NK-92 treated with Interleukin-12 subunit alpha and Interleukin-12 subunit beta, amount 100 ng/mL, for 24 hours (cell line): Measurements from ENCODE around the gene TTK.

Source experiments
- DNase-seq: peaks from one replicate; lab custom pipeline; 2025; lab: John Stamatoyannopoulos, UW

TTK gene

DNA sequence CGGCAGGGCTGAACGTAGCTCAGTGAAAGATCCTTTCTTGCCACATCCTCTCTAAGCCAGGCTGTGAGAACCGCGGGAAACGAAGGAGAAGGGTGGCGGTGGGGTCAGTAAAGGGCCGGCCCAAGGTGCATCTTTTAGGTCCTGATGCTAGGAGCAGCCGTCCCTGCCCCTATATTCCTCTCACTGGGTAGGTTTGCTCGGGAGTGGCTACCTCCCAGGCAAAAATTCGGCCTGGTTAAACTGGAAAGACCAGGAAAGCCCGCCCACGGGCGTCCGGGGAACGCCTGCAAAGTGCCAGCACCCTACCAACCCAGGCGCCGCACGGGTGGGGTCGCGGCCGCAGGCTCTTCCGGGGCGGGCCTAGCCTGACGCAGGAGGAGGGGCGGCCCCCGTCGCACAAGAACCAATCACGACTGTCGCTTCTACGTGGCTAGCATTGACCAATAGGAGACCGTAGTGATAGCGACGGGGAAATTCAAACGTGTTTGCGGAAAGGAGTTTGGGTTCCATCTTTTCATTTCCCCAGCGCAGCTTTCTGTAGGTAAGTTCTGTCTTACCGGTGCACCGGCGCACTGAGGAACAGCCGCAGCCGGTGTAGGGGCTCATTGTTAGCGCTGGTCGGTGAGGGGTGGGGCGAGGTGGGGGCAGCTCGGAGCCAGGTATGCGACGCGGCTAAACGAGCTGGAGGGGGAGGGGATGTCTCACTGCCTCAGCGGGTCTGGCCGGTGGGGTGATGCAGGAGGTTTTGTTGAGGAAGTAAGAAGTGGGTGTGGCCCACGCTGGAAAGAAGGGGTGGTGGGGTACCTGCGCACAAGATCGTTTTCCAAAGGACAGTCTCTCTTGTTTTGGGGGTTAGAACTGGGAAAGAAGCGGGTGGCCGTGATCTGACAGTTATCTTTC lies at the start of gene TTK:
TTK (plus strand) TSS at position 477 of the 900 bp plus-strand sequence. CDS start 1,195 bp downstream, outside the sequence.
- DNase-seq = peak; percentile 86

DNA sequence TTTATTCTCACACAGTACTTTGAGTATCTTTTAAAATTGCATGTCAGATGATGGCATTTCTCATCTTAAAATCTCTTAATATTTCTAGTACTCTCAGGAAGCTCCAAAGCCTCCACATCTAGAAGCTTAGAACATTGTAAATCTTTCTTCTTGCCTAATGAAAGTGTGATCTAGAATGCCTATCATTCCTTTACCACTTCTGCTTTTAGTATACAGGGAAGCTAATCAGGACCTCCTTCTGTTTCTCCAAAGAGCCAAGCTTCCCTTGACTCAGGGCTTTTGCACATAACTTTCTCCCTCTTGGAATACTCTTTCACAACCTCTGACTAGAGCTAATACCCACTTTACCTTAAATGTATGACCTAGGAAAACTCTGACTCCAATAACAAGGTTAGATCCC lies 49.6 kb upstream of the TTK start:
- DNase-seq = no peak

DNA sequence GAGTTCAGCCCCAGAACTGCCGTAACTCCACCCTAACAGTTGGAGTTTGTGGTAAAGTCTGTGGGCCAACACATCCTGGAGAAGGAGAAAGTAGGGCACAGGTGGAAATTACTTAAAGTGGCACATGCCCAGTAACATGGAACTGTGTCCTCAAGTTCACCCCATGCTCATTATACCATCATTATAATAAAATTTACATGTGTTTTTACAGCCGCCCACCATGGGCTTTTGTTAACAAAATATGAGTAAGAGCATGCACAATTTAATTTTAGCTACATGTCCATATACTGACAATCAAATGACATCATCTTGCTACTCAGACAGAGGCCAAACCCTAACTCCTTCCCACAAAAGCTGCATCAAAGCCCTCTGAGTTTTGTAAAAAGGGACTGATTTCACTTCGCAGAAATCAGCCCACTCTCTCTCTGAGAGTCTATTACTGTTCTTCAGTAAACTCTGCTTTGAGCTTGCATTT lies 39.8 kb upstream of the TTK start:
- DNase-seq = no peak

DNA sequence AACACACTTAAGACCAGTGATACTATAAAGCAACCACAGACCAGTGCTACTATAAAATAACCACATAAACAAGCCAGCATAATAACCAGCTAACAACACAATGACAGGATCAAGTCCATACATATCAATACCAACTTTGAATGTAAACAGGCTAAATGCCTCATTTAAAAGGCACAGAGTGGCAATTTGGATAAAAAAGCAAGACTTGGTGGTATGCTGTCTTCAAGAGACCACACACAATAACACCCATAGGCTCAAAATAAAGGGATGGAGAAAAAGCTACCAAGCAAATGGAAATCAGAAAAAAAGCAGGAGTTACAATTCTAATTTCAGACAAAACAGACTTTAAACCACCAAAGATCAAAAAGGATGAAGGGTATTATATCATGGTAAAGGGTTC lies 37.3 kb upstream of the TTK start:
- DNase-seq = no peak

DNA sequence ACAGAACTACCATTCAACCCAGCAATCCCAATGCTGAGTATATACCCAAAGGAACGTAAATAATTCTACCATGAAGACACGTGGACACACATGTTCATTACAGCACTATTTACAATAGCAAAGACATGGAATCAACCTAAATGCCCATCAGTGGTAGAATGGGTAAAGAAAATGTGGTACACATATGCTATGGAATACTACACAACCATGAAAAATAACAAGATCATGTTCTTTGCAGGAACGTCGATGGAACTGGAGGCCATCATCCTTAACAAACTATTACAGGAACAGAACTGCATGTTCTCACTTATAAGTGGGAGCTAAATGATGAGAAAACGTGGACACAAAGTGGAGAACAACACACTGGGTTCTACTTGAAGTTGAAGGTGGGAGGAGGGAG lies 34.7 kb upstream of the TTK start:
- DNase-seq = no peak

DNA sequence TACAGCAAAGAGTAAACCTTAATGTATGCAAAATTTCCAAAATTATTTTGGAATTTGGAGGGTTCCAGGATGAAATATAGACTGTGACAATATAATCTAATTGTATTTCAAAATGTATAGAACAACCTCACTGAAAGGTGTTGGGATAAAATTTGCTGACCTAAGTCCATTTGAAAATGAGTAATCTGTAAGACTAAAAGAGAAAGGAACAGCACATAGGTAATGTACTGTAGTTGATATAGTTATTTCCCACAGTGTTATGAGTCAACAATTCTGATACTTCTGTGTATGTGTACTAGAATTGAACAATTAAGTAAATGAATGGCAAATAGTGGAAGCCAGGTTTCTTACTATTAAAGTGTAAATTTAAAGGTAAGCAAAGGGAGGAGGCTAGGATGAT lies 33.3 kb upstream of the TTK start:
- no peak for DNase-seq

DNA sequence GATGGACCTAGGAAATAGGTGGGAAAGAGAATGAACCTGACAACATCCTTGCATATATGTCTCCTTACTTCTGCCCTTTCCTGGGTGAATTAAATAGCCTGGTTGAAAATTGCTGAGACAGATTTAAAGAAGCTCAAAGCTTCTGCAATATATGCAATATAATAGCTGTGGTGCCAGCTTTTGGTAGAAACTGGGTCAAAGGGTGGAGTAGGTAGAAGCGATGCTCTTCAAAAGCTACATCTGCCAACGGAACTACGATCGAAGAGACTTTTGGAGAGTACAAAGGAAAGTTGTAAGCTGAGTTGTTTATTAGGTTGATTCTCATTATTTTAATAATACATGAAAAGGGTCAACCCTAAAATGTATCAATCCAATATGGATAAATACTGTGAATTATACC lies 22.8 kb upstream of the TTK start:
- no peak for DNase-seq

DNA sequence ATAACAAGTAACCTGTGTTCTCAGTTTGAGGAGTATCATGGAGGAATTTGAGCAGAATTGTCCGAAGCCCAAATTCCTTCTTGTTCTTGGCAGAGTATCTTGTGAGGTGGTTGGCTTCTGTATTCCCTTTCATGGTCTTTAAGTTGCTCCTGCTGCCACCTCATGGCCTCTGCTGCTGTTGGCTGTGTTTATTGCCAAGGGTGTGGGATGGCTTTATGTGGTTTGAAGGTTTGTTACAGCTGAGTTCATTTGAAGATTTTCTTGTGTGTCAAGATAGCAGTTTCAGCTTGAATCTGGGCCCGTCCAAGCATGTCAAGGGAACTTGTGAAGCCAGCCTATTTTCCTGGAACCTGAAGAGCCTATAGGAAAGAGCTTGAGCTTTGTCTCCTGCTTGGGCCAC lies 20.2 kb upstream of the TTK start:
- no peak for DNase-seq

DNA sequence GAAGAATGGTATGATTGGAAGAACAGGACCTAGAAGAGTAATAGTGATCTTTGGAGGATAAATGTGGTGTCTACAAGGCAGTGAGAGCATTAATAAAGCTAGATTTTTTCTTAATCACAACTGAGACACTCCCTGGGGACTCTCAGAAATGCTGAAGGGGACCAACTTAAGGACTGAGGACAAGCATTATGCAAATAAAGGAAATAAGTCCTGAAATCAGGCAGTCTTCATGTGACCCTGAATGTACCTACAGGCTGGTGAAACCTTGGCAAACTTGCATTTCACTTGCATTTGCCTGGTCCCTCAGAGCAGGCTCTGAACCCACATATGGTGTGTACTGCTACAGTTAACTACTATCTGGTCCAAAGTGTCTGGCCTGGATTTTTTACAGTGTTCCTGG lies 19.3 kb upstream of the TTK start:
- no peak for DNase-seq

DNA sequence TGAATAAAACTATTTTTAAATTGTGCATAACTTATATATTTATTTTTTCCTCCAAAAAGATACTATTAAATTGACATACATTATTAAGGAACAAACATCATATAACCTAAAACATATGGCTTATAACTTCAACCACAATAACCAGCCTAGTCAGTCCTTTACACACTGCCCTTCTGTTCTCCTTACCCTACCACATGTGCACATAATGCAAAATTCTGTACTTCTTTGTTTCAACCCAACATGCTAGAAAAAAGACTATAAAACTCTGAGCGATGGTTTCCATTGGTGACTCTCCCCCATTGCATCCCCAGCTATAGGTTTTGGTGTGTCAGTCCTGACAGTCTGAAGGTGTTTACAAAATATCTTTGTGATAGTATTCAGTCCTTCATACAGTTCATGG lies 14.8 kb upstream of the TTK start:
- DNase-seq = no peak

DNA sequence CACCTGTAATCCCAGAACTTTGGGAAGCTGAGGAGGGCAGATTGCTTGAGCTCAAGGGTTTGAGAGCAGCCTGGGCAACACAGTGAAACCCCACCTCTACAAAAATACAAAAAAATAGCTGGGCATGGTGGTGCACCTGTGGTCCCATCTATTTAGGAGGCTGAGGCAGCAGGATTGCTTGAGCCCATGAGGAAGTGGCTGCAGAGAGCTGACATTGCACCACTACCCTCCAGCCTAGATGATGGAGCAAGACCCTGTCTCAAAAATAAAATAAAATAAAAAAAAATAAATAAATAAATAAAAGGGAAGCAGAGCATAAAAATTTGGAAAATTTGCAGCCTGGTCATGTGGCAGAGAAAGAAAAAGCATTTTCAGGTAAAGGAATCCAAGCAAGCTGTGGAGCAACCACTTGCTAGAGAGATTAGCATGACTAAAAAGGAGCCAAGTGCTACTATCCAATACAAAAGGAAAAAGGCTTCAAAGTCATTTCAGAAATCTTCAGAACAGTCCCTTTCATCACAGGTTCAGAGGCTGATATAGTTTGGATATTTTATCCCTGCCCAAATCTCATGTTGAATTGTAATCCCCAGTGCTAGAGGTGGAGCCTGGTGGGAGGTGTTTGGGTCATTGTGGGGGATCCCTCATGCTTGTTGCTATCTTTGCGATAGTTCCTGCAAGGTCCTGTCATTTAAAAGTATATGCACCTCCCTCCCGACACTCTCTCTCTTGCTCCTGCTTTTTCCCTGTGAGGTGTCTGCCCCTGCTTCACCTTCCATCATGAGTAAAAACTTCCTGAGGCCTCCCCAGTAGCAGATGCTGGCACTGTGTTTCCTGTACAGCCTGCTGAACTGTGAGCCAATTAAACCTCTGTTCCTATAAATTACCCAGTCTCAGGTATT lies 11.2 kb upstream of the TTK start:
- DNase-seq = no peak

DNA sequence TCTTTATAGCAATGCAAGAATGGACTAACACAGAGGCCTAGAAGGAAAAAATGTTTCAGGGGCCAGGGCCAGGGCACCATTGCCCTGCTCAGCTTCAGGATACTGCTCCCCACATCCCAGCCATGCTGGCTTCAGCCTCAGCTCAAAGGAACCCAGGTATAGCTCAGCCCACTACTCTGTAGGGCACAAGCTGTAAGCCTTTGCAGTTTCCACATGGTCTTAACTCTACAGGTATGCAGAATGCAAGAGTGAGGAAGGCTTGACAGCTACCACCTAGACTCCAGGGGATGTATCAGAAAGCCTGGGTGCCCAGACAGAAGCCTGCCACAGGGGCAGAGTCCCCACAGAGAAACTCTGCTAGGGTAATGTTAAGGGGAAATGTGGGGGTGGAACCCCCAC lies 10.5 kb upstream of the TTK start:
- no peak for DNase-seq

DNA sequence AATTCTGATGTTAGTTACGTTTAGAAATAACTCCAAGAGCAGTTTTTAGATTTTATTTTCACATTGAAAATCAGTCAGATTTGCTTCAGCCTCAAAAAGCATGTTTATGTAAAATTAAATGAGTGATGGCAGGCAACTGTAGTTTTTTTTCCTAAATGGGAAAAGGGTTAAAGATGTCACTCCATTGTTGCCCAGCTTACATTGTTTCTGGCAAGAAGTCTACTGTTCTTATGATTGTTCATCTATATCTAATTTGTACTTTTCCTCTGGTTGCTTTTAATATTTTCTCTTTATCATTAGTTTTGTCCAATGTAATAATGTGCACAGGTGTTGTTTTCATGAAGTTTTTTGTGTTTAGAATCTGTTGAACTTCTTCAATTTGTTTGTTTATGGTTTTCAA lies 6.7 kb upstream of the TTK start:
- no peak for DNase-seq

DNA sequence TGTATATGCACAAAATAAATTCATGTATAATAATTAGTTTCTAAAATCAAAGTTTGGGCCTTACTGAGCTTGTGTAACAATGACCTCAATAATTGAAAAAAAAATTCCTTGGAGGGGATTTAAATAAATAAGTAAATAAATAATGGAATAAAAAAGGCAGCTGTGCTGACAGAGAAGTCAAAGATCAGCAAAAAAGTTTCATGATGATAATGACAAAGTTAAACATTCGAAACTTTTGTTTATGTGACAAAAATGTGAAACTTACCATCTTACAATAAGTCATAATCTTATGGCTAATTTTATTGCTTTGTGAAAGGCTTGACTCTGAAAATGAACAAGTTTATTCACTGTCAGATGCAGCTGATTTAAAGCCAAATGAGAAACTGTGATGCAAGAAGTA lies 3.1 kb upstream of the TTK start:
- DNase-seq = no peak

DNA sequence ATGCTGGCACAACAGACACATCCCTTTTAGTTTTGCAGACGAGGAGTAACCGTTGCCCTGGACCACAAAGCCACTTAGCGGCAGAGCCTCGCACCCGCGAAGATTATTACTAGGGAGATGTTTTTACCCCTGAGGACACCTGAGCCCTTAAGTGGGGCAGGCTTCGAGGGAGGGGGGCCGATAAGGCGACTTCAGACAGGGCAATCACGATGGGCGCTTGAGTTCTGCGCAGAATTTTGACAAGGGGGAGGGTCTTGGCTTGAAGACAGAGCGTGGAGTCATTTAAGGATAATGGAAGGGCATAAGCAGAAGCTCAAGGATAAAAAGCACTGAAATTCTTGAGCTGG lies 650 bp upstream of the TTK start:
- DNase-seq = peak; percentile 53

DNA sequence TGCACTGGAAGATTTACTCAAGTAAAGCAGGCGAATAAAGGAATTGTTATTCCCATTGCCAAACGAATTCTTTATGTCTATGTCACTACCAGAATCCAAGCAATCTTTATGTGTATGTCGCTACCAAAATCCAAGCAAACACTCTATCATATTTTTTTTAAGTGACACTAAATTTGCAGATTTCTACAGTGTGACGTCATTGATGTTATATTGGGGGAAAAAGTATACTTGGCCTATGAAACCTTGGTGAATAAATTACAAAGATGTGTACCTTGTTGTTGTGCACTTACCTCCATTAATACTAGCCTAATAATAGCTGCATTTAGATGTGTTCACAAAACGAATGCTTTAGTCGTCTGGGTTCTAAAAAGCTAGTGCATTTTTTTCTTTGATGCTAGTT lies 957 bp downstream of the TTK start:
- no peak for DNase-seq

DNA sequence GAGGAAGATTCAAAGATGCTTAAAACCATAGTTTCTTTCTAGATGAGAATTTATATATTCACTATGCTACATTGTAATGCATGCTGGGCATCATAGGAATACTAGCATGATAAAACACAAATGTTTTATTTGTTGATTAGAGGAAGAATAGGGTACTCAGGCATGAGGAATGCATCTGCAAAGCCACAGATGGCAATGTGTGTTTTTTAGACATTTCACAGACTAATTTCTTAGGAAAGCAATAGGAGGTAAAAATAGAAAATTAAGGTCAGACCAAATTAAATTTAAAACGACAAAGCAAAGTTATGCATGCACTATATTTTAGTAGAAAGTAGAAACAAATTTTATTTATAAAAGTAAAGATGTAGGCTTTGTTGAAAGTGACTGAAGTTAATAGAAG lies 2.1 kb downstream of the TTK start:
- no peak for DNase-seq

DNA sequence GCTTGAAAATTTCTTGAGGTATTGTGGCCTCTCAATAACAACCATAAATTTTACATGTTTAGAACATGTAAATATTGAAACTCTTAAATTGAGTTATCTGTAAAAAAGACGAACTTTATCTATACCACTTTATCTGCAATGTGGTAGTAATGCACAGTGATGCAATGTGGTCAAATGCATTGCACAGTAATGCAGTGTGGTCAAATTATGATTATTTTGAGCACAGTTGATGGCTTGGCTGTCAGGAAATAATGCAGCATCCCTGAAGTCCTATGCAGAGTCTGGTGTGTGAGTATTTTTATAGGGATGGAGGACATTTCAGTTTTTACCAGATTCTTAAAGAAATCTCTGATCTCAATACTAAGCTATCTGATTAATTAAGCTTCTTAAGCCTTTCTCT lies 5.1 kb downstream of the TTK start:
- DNase-seq = no peak

DNA sequence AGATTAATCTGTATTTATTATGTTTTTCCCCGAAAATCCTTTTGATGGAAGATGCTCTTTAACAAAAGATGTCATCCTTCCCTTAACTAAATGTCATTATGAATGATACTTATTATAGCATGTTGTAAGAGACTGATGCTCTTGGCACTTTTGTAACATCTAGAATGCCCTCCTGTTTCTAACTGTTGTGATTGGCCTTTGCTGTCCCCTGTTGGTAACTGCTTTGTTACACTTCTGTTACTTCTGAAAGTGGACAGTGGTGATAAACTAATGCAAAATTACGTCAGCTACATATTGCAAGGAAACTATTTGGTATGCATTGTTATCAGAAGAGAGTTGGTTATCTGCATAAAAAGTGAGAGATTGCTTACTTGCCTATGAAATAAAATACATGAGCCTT lies 5.8 kb downstream of the TTK start:
- no peak for DNase-seq

DNA sequence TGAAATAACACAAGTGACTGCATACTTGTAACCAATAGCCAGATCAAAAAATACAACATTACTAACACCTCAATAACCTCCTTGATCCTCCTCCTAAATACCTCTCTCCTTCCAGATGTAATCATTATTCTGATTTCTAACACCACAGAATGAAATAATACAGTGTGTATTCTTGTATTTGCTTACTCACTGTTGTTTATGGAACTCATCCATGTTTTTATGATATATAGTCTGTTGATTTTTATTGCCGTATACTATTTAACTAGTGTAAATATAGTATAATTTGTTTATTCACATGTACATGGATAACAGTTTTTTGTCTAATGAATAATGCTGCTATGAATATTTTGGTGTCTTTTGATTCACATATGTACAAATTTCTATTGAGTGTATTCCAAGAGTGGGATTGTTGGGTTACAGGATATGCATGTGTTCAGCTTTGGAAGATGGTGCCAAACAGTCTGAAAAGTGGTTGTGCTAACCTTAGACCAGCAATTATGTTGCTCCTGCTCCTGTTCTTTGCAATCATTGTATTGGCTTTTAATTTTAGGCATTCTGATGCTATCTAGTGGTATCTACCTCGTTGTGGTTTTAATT lies 11.5 kb downstream of the TTK start:
- DNase-seq = no peak

DNA sequence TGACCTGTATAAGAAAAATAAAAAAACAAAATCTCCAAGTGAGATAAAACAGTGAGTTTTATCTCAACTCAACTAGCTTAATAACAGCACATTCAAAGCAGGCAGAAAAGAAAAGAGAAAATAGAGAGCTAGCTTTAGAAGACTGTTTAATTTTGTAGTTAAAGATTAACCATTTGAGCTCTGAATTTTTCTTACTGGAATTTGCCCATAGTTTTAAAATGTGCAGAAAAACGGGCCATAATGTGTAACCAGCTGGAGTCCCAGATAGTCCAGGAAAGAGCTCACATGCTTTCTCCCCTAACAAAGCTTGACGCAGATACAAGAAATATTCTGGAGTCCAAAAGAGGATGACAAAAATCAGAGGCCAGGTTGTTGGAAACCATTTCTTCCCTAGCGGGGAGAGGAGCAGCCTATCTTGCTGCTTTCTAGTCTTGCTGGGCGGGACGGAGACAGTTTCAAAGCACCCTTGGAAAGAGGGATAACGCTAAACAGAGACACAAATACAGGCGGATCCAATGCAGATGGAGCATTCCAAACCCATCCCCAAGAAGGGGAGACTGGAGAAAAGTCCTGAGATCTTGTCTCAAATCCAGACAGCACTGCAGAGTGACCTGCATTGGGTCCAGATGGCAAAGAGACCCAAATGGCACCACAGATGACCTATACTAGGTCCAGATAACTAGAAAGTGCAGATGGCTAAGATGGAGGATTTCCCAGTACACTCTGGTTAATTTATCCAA lies 16.1 kb downstream of the TTK start:
- no peak for DNase-seq

DNA sequence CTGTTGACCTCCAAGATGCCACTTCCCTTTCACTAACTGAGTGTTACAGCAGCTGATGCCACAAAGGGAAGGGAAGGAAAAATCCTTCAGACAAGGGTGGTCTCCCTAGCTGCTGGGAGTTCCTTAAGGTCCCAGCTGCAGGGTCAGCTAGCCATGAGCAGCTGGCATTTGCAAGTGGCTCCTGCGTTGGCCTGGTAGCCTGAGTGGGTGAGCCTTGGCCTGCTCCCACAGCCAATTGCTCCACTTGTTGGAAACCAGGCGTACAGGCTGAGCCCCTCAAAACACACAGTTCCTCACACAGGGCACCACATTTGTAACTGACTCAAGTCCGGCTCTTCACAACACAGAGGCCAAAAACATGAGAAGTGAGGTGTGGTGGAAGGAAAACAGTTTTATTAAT lies 16.7 kb downstream of the TTK start:
- DNase-seq = no peak
